Esophagus squamous epithelium (tissue), 5 donors: Measurements from ENCODE around the gene SPRED3. TPM values are rescaled to one million over a fixed set of nuclear protein-coding genes. Genes with fewer than 3 reads are reported as not detected.

Experiments used
- DNase-seq: peaks from one replicate; lab custom pipeline; 2025; lab: John Stamatoyannopoulos, UW
- H3K27ac ChIP-seq, 4 donors: fragments of 200-600 bp; sonication (generic); one replicate each; pipeline ENCODE4 v1.5.1; 2016 to 2019; ENCODE audit warnings: mild to moderate bottlenecking in 1 of 4
- H3K27me3 ChIP-seq, 4 donors: fragments of 200-600 bp; sonication (generic); 1 replicate in 3 of 4; 2 replicates in 1 of 4; pipeline versions ENCODE4 v1.5.1 to v1.6.0; 2017 to 2021; ENCODE audit warnings: antibody characterized with exemption in 1 of 4
- H3K36me3 ChIP-seq, 3 donors: fragments of 200-600 bp; sonication (generic); one replicate each; pipeline ENCODE4 v1.5.1; 2016 to 2019
- H3K4me1 ChIP-seq, 3 donors: fragments of 200-600 bp; sonication (generic); one replicate each; pipeline ENCODE4 v1.5.1; 2017 to 2019
- H3K4me3 ChIP-seq, 4 donors: fragments of 200-600 bp; sonication (generic); 1 replicate in 3 of 4; 2 replicates in 1 of 4; pipeline ENCODE4 v1.5.1; 2016 to 2019; ENCODE audit warnings: mild to moderate bottlenecking in 2 of 4, moderate library complexity in 1 of 4
- H3K9me3 ChIP-seq, 3 donors: fragments of 200-600 bp; sonication (generic); one replicate each; pipeline ENCODE4 v1.5.1; 2016 to 2019
- CTCF ChIP-seq, 6 experiments: fragments of 450-650 bp in 4 of 6; fragments of 200-600 bp in 2 of 6; sonication (generic) in 2 of 6; IDR thresholded peaks; one replicate each; pipeline ENCODE4 v1.5.1; 2016 to 2019; ENCODE audit warnings: antibody characterized with exemption in 6 of 6, mild to moderate bottlenecking in 4 of 6, moderate library complexity in 4 of 6
- POLR2A ChIP-seq, 4 donors: fragments of 450-650 bp; IDR thresholded peaks; one replicate each; pipeline ENCODE4 v1.6.1; 2017; ENCODE audit warnings: antibody characterized with exemption in 4 of 4, mild to moderate bottlenecking in 4 of 4, moderate library complexity in 3 of 4
- WGBS, 2 donors: methylation state at CpG; one replicate each; pipeline ENCODE4 v1.1.5; 2018; 5-methylcytosine and 5-hydroxymethylcytosine counted together
- intact Hi-C: fragments of 100-400 bp; cut with DNase I; formaldehyde crosslinking; loops from one replicate; pipeline ENCODE4 v1.15.0; 2022
- total RNA-seq, 4 donors: library from RNA; depleted of rRNA; stranded (reverse); fragments of >200 nt; gene quantifications; one replicate each; pipeline ENCODE4 v1.1.0, GENCODE V29; 2016
- donor health status: DM: yes; HTN: yes; CAD: no.

Gene SPRED3
- total RNA-seq, 4 donors from 2014 or later, result 0.15 to 0.38 (median 0.35) TPM; not detected in 1

- WGBS, 2 donors, result 59 to 64% methylated on average over 8 of the region's 8 CpGs
- TF ChIP-seq CTCF (IDR thresholded peaks at IDR 0.05) (no peak), POLR2A (IDR thresholded peaks at IDR 0.05) (no peak)
- intact Hi-C loops, result no loop called here
- no peaks in the 10 kb centered on the region for H3K9me3 ChIP-seq
- peaks cover 0 to 37% (median 0%) of the 10 kb centered on the region in 4 donors for H3K27me3 ChIP-seq
- H3K27ac ChIP-seq, result no peak overlapping the region
- H3K4me3 ChIP-seq, result no peak overlapping the region
- H3K36me3 ChIP-seq, result no peaks in the 10 kb centered on the region
- H3K4me1 ChIP-seq, result peaks cover 10 to 13% (median 10%) of the 10 kb centered on the region in 3 donors
- DNase-seq, result no peak
These were observed 28.6 kb downstream of the SPRED3 start for GRCh38 chr19:38417146-38417543.

- TF ChIP-seq POLR2A (IDR thresholded peaks at IDR 0.05) (no peak), CTCF (IDR thresholded peaks at IDR 0.05) (peak in 2 of 6 experiments; percentile 6 to 11)
- no peak for DNase-seq
- Histone ChIP-seq H3K27ac (peak overlapping the region in 2 of 4 donors; percentile 21 to 28), H3K4me3 (peak overlapping the region; percentile 6 to 63 (median 37)), H3K4me1 (peaks cover 10 to 13% (median 10%) of the 10 kb centered on the region in 3 donors), H3K27me3 (peaks cover 0 to 44% (median 0%) of the 10 kb centered on the region in 4 donors), H3K9me3 (no peaks in the 10 kb centered on the region), H3K36me3 (no peaks in the 10 kb centered on the region)
- WGBS, 2 donors, result 4 to 6% methylated on average over 37 to 46 of the region's 49 CpGs
- intact Hi-C loops, result no loop called here
These were observed 29.3 kb downstream of the SPRED3 start for GRCh38 chr19:38417544-38418506.

- Histone ChIP-seq H3K4me3 (no peak overlapping the region), H3K27me3 (peaks cover 0 to 72% (median 0%) of the 10 kb centered on the region in 4 donors), H3K4me1 (peaks cover 10 to 13% (median 10%) of the 10 kb centered on the region in 3 donors), H3K36me3 (no peaks in the 10 kb centered on the region), H3K9me3 (no peaks in the 10 kb centered on the region), H3K27ac (no peak overlapping the region)
- WGBS, 2 donors, result 72 to 73% methylated on average over 2 to 3 of the region's 9 CpGs
- intact Hi-C loops, result no loop called here
- TF ChIP-seq CTCF (IDR thresholded peaks at IDR 0.05), result no peak
- TF ChIP-seq POLR2A (IDR thresholded peaks at IDR 0.05), result no peak
- no peak for DNase-seq
These were observed 32.4 kb downstream of the SPRED3 start for GRCh38 chr19:38420935-38421334.

- no peak for TF ChIP-seq POLR2A (IDR thresholded peaks at IDR 0.05)
- TF ChIP-seq CTCF (IDR thresholded peaks at IDR 0.05), result no peak
- Histone ChIP-seq H3K9me3 (no peaks in the 10 kb centered on the region), H3K27me3 (peaks cover 0 to 74% (median 0%) of the 10 kb centered on the region in 4 donors), H3K4me3 (no peak overlapping the region), H3K4me1 (peaks cover 10 to 13% (median 10%) of the 10 kb centered on the region in 3 donors), H3K27ac (no peak overlapping the region), H3K36me3 (no peaks in the 10 kb centered on the region)
- WGBS, 2 donors, result 71 to 89% methylated on average over 5 to 6 of the region's 14 CpGs
- intact Hi-C loops, result no loop called here
- DNase-seq, result no peak
These were observed 33.4 kb downstream of the SPRED3 start for GRCh38 chr19:38421856-38422255.

- no peak overlapping the region for H3K4me3 ChIP-seq
- peaks cover 10 to 11% (median 10%) of the 10 kb centered on the region in 3 donors for H3K4me1 ChIP-seq
- intact Hi-C loops, result no loop called here
- H3K27ac ChIP-seq, result no peak overlapping the region
- TF ChIP-seq CTCF (IDR thresholded peaks at IDR 0.05) (no peak), POLR2A (IDR thresholded peaks at IDR 0.05) (no peak)
- 80 to 92% methylated on average over 2 to 4 of the region's 7 CpGs for WGBS, 2 donors
- peaks cover 0 to 72% (median 0%) of the 10 kb centered on the region in 4 donors for H3K27me3 ChIP-seq
- no peaks in the 10 kb centered on the region for H3K36me3 ChIP-seq
- DNase-seq, result no peak
- no peaks in the 10 kb centered on the region for H3K9me3 ChIP-seq
These were observed 33.9 kb downstream of the SPRED3 start for GRCh38 chr19:38422438-38422837.
